ENCODE measurements around the gene ERO1B.

DNA sequence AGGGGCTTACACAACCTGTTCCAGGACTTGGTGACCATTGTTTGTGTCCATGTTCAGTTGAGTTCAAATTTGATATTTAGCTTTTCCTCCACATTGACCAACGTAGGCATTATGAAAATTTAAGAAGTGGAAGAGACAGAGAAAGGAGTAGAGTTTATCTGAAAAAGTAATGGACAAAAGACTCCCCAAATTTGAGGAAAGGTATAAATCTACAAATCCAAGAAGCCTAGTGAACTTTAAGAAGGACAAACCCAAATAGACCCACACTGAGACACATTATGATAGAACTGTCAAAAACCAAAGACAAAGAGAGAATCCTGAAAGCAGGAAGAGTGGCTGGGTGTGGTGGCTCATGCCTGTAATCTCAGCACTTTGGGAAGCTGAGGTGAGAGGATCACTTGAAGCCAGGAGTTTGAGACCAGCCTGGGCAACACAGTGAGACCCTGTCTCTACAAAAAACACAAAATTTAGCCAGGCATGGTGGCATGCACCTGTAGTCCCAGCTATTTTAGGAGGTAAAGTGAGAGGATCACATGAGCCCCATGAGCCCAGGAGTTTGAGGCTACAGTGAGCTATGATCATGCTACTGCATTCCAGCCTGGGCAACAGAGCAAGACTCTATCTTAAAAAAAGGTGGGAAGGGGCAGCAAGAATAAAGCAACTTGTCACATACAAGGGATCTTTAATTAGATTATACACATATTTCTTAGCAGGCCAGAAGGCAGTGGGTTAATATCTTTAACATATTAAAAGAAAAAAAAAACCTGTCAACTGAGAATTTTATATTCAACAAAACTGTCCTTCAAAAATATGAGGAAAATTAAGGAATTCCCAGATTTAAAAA is 41.0 kb upstream of the ERO1B start:
- TF ChIP-seq EZH2 (IDR thresholded peaks at IDR 0.05; ENCODE audit: low read length, missing control alignments) (no peak), CTCF (conservative IDR thresholded peaks at IDR 0.05 in 1 of 2, IDR thresholded peaks at IDR 0.05 in 1 of 2; ENCODE audit: low read depth in 1 of 2, low read length in 2 of 2) (no peak)

Measured in fibroblast of lung (primary cell).